CD4-positive, alpha-beta T cell treated with Interleukin-12 subunit alpha and Interleukin-12 subunit beta, for 1 hour (primary cell): ENCODE measurements around the gene IGLON5.

Experiments
- DNase-seq: peaks from one replicate; pipeline ENCODE4 v3.0.0-alpha.2; 2020

IGLON5 gene

GRCh38 chr19:51366389-51367254 lies 55.2 kb downstream of the IGLON5 start:
- DNase-seq = peak; percentile 94

- no peak for DNase-seq
Observed at GRCh38 chr19:51367255-51367564, 55.8 kb downstream of the IGLON5 start.

GRCh38 chr19:51367565-51368365 lies 56.3 kb downstream of the IGLON5 start:
- peak; percentile 97 for DNase-seq

- DNase-seq = peak; percentile 29
Observed at GRCh38 chr19:51368366-51369282, 57.2 kb downstream of the IGLON5 start, which contains the start of gene CLDND2. Gene CLDND2, minus strand, starts transcription at chr19:51369003. Its CDS starts 426 bp downstream, at chr19:51368577.

- DNase-seq = no peak
Observed at GRCh38 chr19:51370230-51370629, 58.8 kb downstream of the IGLON5 start.

- no peak for DNase-seq
Observed at GRCh38 chr19:51371186-51371690, 59.8 kb downstream of the IGLON5 start.

GRCh38 chr19:51372021-51372648 lies 60.7 kb downstream of the IGLON5 start:
- no peak for DNase-seq

- DNase-seq = peak; percentile 83
Observed at GRCh38 chr19:51372649-51373504, 61.4 kb downstream of the IGLON5 start, which contains the start of gene NKG7. Gene NKG7, minus strand, starts transcription at chr19:51372654. Its CDS starts 119 bp downstream, at chr19:51372535.

GRCh38 chr19:51375504-51376221 lies 64.2 kb downstream of the IGLON5 start:
- peak; percentile 49 for DNase-seq

GRCh38 chr19:51377422-51377821 lies 66.0 kb downstream of the IGLON5 start:
- no peak for DNase-seq

- no peak for DNase-seq
Observed at GRCh38 chr19:51380379-51380778, 68.9 kb downstream of the IGLON5 start.
